A673 (cell line): ENCODE measurements around the gene BANK1. TPM values are rescaled to one million over a fixed set of nuclear protein-coding genes. Genes with fewer than 3 reads are reported as not detected.

ENCODE experiments used
- BruUV-seq: library from RNA; stranded (reverse); fragments of 400-500 nt; replicated peaks from 2 replicates; lab custom pipeline; 2021; lab: Mats Ljungman, UMichigan
- CTCF ChIA-PET: fragments of 300-600 bp; sonication (Branson Sonifier 250); formaldehyde crosslinking; loops from one replicate; lab custom pipeline; 2022; ENCODE audit warnings: antibody characterized with exemption; lab: Charles Lee
- POLR2A ChIA-PET: fragments of 300-600 bp; sonication (Branson Sonifier 250); formaldehyde crosslinking; loops from one replicate; lab custom pipeline; 2022; ENCODE audit warnings: antibody characterized with exemption; ENCODE audit not compliant: low non-redundant PET; lab: Charles Lee
- DNase-seq: peaks from one replicate; pipeline ENCODE4 v3.0.0-alpha.2; 2015; ENCODE audit warnings: low spot score
- H3K27ac ChIP-seq: fragments of 200-600 bp; sonication (generic); 2 replicates; pipeline ENCODE4 v1.5.1; 2016; ENCODE audit warnings: mixed run types, low read depth, mild to moderate bottlenecking, mixed read lengths, antibody characterized with exemption, low read length; ENCODE audit not compliant: poor library complexity, severe bottlenecking
- H3K27me3 ChIP-seq: fragments of 200-600 bp; sonication (generic); replicated peaks from 2 replicates; pipeline ENCODE4 v1.6.1; 2017; ENCODE audit warnings: mixed run types, low read depth, mild to moderate bottlenecking, mixed read lengths, antibody characterized with exemption, low read length; ENCODE audit not compliant: insufficient read depth, poor library complexity
- H3K36me3 ChIP-seq: fragments of 200-600 bp; sonication (generic); 2 replicates; pipeline ENCODE4 v1.6.1; 2016; ENCODE audit warnings: mixed run types, mild to moderate bottlenecking, mixed read lengths, antibody characterized with exemption, low read length; ENCODE audit not compliant: insufficient read depth, poor library complexity, severe bottlenecking
- H3K4me1 ChIP-seq: fragments of 200-600 bp; sonication (generic); 2 replicates; pipeline ENCODE4 v1.6.1; 2017; ENCODE audit warnings: mixed run types, mild to moderate bottlenecking, mixed read lengths, antibody characterized with exemption, low read length; ENCODE audit not compliant: insufficient read depth, poor library complexity, severe bottlenecking
- H3K4me3 ChIP-seq: fragments of 200-600 bp; sonication (generic); 2 replicates; pipeline ENCODE4 v1.5.1; 2016; ENCODE audit warnings: low read depth, mixed run types, mild to moderate bottlenecking, mixed read lengths, low read length; ENCODE audit not compliant: poor library complexity, severe bottlenecking
- H3K9me3 ChIP-seq: fragments of 200-600 bp; sonication (generic); 2 replicates; pipeline ENCODE4 v1.6.1; 2016; ENCODE audit warnings: mixed run types, low read depth, mild to moderate bottlenecking, mixed read lengths, antibody characterized with exemption, low read length; ENCODE audit not compliant: poor library complexity, severe bottlenecking
- CTCF ChIP-seq: fragments of 300-800, 200-600 bp; sonication (generic); conservative IDR thresholded peaks from 2 replicates; pipeline ENCODE4 v1.5.1; 2017; ENCODE audit warnings: low read depth, mild to moderate bottlenecking, antibody characterized with exemption, low read length, moderate library complexity, mixed read lengths
- EZH2 ChIP-seq: fragments of 200-600 bp; sonication (generic); IDR thresholded peaks from 2 replicates; pipeline ENCODE4 v1.6.1; 2017; ENCODE audit warnings: borderline replicate concordance, low read depth, mild to moderate bottlenecking, mixed read lengths, antibody characterized with exemption, low read length; ENCODE audit not compliant: poor library complexity, severe bottlenecking
- intact Hi-C: fragments of 100-400 bp; cut with micrococcal nuclease; formaldehyde crosslinking; loops from one replicate; pipeline ENCODE4 v1.10.0; 2022; ENCODE audit not compliant: unreplicated experiment
- total RNA-seq: library from RNA; stranded (reverse); gene quantifications from 2 replicates; pipeline ENCODE4 v1.2.3, GENCODE V29; 2021

BANK1 gene
- total RNA-seq, 1 experiment from 2014 or later = not detected

- Histone ChIP-seq H3K4me1 (no peaks in the 10 kb centered on the region), H3K27ac (no peak overlapping the region), H3K9me3 (peaks cover 7% of the 10 kb centered on the region), H3K27me3 (no peaks in the 10 kb centered on the region), H3K4me3 (no peak overlapping the region), H3K36me3 (no peaks in the 10 kb centered on the region)
- POLR2A ChIA-PET = no interaction called here
- intact Hi-C loops = no loop called here
- no TSS peak for BruUV-seq
- TF ChIP-seq EZH2 = no peak
- TF ChIP-seq CTCF = no peak
- CTCF ChIA-PET = no interaction called here
- no peak for DNase-seq
Observed at GRCh38 chr4:102120846-102121245, 330.3 kb downstream of the BANK1 start.
